GM19351 (cell line): ENCODE measurements around the gene AGTR1.
"Not testable (repeated sequence)": the region's sequence is repeated elsewhere in the genome, so short reads cannot be mapped to it uniquely, and the experiment has no call there.

Experiments used
- ATAC-seq: cut with Tn5 transposase; IDR thresholded peaks from one replicate; pipeline ENCODE4 v1.9.1; 2021; ENCODE audit warnings: mild to moderate bottlenecking, moderate library complexity; ENCODE audit not compliant: unreplicated experiment

AGTR1 gene

DNA sequence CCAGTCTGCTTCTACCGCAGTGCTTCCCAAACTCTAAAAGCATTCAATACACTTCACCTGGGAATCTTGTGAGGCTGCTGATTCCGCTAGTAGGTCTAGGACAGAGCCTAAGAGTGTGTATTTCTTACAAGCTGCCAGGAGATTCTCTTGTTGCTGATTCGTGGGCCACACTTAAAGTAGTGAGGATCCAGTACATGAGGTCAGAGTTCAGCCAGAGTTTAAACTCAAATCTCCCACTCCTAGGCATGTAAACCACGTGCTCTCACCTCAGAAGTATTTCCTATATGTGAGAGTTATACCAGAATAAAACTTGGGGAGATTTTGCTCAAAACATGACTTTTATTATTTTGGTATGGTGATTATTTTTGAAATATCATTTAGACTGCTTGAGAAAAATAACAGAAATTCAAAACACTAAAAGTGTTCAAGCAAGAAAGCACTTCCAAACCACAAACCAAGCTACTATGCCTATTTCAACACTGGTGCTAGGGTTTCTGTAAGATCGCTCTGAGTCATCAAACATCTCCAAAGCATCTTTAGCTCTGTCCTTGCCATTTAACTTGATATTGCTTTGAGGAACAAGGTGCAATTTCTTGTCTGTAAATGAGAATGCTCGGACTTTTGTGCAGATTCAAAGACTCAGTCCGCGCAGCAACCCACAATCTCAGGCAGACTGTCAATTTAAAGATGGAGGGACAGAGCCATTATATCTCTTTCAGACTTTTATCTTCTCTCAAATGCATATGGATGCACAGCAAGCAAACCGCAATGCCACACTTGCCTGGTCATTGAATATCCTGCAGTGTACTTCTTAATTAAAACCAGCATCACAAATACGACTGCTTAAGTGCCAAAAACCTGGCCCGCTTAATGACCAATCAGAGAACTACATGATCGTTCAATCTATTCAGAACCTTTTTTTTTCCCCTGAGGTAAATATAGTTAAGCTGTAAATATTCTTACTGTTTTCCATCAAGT lies 59.8 kb downstream of the AGTR1 start:
- ATAC-seq = no peak

GRCh38 chr3:148758303-148758884 lies 60.7 kb downstream of the AGTR1 start:
- no peak for ATAC-seq

GRCh38 chr3:148759430-148759829 lies 61.7 kb downstream of the AGTR1 start:
- ATAC-seq = no peak

GRCh38 chr3:148763156-148763680 lies 65.5 kb downstream of the AGTR1 start:
- ATAC-seq = no peak

- ATAC-seq = no peak
These were observed 66.6 kb downstream of the AGTR1 start for GRCh38 chr3:148763986-148764935.

GRCh38 chr3:148772361-148772760 lies 74.7 kb downstream of the AGTR1 start:
- no peak for ATAC-seq

- no peak for ATAC-seq
These were observed 75.1 kb downstream of the AGTR1 start for GRCh38 chr3:148772835-148773234.

- no peak for ATAC-seq
These were observed 76.1 kb downstream of the AGTR1 start for GRCh38 chr3:148773805-148774204.

DNA sequence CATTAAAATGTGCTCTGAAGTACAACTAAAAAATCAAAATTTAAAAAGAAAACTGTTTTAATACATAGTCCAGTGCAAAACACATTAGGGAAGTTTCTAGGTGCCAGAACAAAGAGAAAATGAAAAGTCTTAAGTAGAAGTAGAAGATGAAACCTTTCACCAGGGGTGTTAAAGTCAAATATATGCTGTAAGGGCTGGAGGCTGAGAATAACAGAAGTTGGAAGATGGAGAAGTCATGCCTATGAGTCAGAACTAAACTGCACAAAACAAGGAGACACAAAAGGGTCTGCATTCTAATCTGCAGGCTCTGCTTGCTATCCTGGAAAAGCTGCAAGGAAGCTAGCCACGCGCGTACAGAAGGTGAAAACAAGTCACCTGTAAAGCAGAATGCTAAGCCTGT lies 81.2 kb downstream of the AGTR1 start:
- ATAC-seq = no peak

GRCh38 chr3:148785026-148785425 lies 87.3 kb downstream of the AGTR1 start:
- not testable (repeated sequence) for ATAC-seq

DNA sequence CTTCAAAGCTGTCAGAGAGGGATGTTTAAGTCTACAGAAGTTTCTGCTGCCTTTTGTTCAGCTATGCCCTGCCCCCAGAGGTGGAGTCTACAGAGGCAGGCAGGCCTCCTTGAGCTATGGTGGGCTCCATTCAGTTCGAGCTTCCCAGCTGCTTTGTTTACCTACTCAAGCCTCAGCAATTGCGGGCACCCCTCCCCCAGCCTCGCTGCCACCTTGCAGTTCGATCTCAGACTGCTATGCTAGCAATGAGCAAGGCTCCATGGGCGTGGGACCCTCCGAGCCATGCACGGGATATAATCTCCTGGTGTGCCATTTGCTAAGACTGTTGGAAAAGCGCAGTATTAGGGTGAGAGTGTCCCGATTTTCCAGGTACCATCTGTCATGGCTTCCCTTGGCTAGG lies 88.5 kb downstream of the AGTR1 start:
- not testable (repeated sequence) for ATAC-seq

GRCh38 chr3:148789146-148789545 lies 91.4 kb downstream of the AGTR1 start:
- no peak for ATAC-seq

- ATAC-seq = no peak
These were observed 92.2 kb downstream of the AGTR1 start for GRCh38 chr3:148789906-148790305.

DNA sequence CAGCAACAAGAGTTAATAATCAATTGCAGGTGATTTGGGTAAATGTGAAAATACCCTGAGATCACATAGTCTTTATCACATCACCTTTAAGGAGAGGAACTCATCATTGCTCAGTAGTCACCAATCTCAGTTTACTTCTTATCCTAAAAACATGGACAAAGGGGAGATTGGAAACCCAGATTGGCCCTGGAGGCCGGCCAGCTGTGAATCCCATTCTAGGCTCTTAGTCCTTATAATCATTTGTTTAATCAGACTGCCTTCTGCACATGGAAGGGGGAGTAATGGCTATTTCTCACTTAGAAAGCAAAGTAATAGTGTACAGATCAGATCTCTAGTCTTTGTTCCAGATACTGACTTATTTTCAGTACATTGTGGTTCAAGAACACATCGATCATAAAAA lies 92.7 kb downstream of the AGTR1 start:
- no peak for ATAC-seq

- no peak for ATAC-seq
These were observed 93.4 kb downstream of the AGTR1 start for GRCh38 chr3:148790851-148791735.

DNA sequence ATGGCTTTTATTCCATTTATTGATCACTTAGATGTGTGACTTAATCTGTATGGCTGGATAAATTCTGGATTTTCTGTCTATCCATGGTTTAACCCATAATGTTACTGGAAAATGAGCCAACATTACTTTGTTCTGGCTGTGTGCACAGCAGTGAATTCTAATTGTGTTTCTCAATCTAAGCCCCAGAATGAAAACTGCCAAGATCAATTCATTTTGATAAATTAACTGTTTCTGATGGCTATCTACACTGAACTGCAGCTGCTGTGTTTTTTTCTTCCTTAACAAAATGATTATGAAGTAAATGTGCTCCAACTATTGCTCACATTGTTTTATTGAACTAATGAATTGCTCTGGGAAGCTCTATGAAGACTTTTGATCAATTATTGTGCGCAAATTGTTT lies 94.2 kb downstream of the AGTR1 start:
- no peak for ATAC-seq

- ATAC-seq = no peak
These were observed 94.8 kb downstream of the AGTR1 start for GRCh38 chr3:148792516-148792915.
